Measurements from ENCODE around the gene FBLN1. TPM values are rescaled to one million over a fixed set of nuclear protein-coding genes. Genes with fewer than 3 reads are reported as not detected.
"Not testable (repeated sequence)": the region's sequence is repeated elsewhere in the genome, so short reads cannot be mapped to it uniquely, and the experiment has no call there.

The FBLN1 gene
- total RNA-seq, 1 experiment from 2014 or later: 37.6 TPM

DNA sequence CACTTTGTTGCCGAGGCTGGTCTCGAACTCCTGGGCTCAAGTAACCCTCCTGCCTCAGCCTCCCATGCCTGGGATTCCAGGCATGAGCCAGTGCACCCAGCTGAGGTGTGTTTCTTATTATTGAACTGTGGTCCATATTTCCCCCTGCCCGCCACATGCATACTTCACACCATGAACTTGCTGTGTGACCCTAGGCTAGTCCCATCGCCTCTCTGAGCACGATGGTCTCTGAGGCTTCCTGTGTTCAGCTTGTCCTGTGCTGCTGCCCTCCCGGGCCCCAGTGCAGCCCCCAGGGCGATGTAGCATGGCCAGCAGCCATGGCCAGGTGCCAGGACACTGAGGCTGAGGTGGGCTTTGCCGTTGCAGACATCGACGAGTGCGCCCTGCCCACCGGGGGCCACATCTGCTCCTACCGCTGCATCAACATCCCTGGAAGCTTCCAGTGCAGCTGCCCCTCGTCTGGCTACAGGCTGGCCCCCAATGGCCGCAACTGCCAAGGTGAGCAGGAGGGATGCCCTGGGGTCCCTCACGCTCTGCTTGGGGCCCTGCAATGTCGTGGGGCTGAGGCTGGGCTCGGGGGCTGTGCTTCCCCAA lies 45.7 kb downstream of the FBLN1 start:
- DNase-seq (ENCODE audit: low read depth): no peak

DNA sequence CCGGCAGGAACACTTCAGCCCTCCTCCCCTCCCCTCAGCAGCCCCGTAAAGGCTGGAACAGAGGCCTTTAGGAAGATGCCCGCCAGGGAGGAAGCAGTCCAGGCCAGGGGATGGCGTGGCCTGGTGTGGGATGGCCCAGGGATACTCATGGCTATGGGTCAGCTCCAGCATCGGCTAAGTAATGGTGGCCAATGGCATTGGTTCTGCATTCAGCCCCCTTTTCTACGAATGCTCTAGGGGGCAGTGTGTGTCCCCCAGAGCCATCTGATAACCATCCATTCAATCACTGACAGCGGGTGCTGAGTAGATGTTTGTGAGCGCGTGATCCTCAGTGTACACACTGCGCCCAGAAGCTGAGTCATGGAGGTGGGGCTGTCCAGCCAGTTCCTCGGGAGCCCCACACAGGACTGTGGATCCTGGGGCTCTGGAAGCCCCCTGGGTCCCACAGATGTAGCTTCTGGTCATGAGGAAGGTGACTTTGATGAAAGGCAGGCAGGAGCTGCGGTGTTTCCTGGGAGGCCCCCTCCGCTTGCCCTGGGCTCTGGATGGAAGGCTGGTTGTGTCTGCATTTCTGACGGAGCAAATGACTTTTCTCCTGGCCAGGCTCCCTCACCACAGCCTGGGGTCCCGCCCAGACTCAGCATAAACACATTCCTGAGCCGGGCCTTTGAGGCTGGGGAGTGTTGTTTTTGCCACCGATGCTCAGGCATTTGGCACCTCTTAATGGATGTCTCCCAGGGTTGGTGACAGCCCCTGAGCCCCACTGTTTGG lies 46.5 kb downstream of the FBLN1 start:
- peak; percentile 48 for DNase-seq (ENCODE audit: low read depth)

DNA sequence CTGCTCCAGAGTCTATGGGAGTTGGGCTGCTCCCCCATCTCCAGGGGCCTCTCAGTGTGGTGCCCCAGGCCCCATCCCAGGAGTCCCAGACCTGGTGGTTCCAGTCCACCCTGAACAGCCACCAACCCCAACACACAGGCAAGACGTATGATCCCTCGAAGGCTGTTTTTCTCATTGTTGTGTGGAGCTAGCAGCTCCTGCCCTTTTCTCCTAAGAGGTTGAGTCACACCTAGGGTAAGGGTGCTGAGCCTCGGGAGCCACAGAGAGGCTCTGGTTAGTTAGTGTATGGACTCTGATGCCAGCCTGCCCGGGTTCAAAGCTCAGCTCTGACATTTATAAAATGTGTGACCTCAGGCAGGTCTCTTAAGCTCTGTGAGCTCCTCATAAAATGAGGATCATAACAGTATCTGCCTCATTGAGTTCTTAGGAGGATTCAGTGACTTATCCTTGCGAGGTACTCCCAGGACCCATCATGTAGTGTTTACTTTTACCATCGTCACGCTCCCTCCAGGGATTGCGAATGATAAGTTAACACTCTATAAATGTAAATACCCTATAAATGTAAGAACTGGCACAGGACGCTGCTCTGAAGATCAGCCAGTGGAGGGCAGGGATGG lies 47.2 kb downstream of the FBLN1 start:
- DNase-seq (ENCODE audit: low read depth): no peak

DNA sequence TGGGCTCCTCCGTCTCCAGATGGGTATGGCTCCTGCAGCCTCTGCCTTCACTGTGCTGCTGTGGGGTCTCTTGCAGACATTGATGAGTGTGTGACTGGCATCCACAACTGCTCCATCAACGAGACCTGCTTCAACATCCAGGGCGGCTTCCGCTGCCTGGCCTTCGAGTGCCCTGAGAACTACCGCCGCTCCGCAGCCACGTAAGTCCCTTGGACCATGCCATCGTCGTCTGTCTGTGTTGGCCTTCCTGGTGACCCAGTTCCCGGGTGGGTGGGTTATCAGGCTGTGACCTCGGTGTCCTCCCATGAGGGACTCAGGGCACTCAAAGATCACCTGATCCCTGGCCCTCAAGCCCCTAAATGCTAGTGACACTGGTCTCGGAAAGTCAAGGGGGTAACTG lies 47.7 kb downstream of the FBLN1 start:
- DNase-seq (ENCODE audit: low read depth): no peak

DNA sequence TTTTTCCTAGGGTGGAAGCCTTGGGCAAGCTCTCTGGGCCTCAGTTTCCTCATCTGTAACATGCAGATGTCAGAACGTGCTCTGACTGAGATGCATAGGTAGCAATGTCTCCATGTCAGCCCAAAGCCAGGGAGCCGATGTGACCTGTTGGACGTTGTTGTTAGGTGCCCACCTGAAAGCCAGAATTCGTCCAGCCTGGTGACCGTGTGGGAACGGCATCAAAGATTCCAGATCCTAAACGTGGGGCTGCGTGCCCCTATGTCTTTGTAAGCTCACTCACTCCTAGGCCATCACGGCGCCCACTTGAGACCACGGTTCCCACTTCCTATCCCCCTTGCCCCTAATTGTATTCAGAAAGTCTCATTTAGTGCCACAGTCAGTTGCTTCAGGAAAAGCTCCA lies 48.2 kb downstream of the FBLN1 start:
- no peak for DNase-seq (ENCODE audit: low read depth)

DNA sequence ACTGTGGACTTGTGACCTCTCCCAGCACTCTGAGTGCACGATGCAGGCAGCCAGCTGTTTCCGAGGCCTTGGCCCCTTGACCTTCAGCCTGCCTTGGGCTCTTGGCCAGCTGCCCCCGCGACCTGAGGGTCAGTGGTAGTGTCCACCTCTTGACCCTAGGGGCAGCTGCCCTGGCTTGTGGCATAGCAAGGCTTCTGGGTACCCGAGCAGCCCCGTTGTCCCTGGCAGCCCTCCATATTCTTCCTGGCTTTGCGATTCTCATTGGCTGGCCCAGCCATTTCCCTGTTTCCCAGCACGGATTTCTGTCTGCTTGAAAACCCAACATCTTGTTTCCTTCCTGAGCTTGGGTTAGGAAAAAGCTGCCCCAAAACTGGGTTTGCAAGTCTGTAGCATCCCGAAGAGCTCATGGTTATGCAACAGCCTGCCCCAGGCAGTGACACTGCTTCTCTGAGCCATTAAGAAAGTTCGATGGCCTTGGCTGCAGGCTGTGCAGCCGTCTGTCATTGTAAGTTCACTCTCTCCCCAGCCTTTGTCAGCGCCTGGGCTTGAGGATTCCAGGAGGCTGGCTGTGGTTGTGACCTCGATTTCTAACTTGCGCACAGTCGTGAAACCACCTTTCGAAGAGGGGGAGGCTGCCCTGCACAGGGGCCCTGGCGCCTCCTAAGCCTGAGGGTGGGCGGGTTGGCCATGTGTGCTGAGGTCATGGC lies 48.8 kb downstream of the FBLN1 start:
- DNase-seq (ENCODE audit: low read depth): no peak

DNA sequence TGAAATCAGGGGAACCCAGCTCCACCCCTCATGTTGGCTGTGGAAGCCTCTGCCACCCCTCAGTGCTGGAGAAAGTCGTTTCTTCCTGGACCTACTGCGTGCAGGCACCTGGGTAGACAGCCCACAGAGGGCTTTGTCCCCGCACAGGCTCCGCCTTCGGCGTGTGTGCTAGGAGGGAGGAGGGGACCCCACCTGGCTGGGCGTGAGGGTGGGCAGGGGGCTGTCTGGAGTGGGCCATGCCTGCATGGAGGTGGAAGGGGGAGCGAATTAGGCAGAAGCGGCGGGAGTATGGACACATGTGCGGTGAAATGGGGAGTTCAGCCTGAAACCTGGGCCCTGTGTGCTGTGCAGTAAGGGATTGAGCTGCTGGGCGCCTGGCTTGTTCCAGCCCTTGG lies 49.3 kb downstream of the FBLN1 start:
- DNase-seq (ENCODE audit: low read depth): no peak

DNA sequence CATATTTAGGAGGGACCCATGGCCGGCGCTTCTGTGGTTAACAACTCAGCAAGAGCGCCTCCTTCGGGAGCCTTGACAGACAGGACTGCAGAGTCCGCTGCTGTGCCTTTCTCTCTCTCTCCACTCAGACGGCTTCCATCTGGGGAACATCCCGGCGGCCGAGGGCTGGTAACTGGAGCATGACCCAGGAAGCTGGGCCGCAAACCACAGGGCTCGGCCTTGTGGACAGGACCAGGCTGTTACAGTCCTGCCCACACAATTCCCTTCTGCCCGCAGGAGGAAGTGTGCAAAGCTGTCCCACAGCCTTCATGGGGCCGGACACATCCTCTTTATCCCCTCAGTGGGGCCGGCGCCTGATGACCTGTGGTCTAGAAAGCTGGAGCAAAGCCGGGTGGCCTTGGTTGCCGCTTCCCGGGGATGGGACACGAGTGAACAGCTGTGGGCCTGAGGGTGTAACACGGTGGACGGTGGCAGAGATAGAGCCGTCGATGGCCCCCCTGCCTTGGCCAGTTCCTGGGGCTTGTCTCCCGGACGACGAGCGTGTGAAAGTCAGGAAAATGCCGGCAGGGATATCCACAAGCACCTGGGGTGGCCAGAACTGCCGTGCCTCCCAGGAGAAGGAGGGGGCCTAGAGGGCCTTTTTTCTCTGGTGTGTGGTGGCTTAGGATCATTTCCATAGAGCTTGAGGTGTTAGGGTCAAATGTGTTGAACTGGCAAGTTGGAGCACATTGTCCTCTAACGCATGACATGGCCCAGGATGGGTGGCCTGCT lies 50.1 kb downstream of the FBLN1 start:
- peak; percentile 96 for DNase-seq (ENCODE audit: low read depth)

DNA sequence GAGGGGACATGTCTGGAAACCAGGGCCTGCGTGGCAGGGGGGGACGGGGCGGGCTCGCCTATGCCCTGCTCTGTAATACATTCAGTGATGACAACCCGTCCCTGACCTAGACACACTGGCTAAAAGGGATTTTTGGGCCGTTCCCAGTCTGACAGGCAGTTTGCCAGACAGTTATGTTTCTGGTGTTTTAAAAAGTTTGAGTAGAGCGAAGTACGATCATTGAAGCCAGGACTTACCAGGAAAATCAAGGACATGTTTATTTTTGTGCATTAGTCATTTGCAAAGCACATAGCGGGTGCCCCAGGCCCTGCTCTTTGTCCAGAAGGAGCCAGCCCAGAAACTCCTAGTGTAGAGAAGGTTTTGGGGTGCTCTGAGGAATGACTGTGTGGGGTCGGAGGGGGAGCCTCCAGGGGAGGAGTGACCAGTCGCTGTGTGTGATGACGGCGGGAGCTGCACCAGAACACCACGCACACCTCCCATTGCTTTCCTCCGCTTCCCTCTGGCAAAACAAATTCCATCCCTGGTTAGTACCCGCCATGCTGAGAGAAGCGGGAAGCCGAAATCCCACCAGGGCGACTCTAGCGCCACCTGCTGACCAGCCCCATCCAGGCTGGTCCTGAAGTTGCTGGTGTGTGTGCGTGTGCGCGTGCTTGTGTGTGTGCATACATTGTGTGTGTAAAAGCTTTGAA lies 50.8 kb downstream of the FBLN1 start:
- DNase-seq (ENCODE audit: low read depth): peak; percentile 73

DNA sequence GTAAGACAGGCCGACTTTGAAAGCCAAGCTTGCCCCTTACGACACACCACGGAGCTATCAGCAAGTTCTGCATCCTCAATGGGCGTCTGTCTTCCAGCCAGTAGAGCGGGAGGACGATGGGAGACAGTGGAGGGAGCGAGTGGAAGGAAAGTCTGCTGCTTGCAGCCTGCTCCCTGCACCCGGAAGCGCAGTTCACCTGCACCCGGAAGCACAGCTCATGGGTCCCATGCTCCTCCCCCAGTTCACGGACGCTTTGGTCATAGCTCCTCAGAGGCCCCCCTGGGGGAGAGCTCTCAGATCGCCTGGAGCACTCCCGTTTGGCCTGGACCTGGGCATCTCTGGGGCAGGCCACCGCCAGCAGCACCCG lies 51.3 kb downstream of the FBLN1 start:
- DNase-seq (ENCODE audit: low read depth): no peak

DNA sequence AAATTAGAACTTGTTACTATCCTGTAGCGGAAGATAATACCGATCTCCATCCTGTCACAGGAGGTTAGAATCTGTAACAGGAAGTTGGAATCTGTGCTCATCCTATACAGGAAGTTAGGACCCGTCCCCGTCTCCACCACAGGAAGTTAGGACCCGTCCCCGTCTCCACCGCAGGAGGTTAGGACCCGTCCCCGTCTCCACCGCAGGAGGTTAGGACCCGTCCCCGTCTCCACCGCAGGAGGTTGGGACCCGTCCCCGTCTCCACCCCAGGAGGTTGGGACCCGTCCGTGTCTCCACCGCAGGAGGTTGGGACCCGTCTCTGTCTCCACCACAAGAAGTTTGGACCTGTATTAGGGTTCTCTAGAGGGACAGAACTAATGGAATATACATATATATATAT lies 52.2 kb downstream of the FBLN1 start:
- no peak for DNase-seq (ENCODE audit: low read depth)

DNA sequence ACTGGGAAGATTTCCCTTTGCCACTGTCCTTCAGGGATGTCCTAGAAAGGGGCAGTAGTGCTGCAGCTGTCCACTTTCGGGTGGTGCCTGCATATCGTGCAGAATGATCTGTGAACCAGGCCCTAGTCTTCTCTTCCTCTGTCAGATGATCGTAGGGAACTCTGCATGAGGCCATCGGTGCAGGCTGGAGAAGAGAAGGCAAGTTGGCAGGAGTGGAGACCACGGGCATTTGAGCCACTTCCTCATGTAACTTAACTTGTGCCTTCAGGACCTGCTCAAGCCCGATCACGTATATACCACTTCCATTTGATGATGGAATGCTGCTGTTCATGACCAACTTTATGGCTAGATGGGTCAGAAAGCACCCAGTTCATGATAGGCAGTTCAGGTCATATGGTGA lies 55.2 kb downstream of the FBLN1 start:
- not testable (repeated sequence) for DNase-seq (ENCODE audit: low read depth)

DNA sequence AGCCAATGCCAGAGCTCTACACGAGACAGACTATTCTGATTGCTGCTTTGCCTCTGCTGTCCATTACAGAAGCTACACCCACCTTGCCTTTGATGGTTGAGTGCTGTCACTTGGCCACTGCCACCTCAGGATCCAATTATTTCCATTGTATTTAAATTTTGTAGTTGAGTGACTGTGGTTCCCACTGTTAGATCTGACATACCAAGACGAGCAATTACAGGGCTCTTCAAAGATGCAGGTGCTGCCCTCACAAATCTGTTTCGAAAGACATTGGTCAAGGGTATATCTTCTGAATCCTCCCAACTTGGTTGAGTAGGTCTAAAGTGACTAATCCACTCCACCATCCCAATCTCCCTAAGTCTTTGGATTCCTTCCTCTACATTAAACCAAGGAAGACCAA lies 57.4 kb downstream of the FBLN1 start:
- DNase-seq (ENCODE audit: low read depth): not testable (repeated sequence)

DNA sequence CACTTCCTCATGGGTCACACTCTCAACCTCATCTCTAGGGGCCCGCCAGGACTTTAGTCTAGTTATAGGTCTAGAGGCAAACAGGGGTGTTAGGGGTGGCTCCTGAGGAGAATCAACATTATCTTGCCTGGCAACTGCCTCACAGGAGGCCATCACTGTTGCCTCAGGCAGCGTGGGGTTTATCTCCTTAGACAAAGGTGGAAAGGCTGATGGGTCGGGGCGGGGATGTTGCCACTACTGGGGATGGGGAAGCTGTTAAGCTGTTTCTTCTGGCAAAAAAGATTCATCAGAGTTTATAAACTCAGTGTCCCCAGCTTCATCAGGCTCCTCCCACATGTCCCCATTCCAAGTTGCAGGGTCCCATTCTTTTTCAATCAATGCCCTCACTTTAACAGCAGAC lies 58.1 kb downstream of the FBLN1 start:
- not testable (repeated sequence) for DNase-seq (ENCODE audit: low read depth)

DNA sequence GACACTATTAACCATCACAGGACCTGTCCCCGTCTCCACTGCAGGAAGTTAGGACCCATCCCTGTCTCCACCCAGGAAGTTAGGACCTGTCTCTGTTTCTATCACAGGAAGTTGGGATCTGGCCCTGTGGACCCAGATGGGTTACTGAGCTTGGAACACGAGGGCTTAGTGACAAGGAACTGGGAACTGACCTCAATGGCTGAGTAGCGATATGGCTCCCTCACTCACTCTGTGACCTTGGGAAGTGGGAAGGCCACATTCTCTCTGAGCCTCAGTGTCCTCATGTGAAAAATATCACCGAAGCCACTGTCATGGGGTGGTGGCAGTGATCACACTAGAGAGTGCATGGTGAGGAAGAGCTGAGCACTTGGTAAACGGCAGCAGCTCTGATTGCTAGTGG lies 59.4 kb downstream of the FBLN1 start:
- no peak for DNase-seq (ENCODE audit: low read depth)

DNA sequence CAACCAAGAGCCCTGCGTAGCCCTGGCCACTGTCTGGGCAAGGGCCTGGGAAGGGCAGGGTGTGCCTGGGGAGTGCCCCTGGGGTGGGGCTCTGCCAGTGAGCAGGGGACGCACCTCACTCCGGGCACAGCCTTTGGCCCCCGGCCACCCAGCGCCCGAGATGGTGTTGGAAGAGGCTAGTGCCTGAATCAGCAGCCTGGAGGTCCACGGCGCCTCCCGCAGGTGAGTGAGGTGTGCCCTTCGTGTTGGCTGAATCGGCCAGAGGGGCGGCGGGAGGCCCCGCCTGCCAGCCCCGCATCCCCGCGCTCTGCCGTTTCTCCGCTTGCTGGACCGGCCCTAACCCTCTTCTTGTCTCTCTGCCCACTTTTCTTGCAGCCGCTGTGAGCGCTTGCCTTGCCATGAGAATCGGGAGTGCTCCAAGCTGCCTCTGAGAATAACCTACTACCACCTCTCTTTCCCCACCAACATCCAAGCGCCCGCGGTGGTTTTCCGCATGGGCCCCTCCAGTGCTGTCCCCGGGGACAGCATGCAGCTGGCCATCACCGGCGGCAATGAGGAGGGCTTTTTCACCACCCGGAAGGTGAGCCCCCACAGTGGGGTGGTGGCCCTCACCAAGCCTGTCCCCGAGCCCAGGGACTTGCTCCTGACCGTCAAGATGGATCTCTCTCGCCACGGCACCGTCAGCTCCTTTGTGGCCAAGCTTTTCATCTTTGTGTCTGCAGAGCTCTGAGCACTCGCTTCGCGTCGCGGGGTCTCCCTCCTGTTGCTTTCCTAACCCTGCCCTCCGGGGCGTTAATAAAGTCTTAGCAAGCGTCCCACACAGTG lies 60.1 kb downstream of the FBLN1 start:
- DNase-seq (ENCODE audit: low read depth): no peak

DNA sequence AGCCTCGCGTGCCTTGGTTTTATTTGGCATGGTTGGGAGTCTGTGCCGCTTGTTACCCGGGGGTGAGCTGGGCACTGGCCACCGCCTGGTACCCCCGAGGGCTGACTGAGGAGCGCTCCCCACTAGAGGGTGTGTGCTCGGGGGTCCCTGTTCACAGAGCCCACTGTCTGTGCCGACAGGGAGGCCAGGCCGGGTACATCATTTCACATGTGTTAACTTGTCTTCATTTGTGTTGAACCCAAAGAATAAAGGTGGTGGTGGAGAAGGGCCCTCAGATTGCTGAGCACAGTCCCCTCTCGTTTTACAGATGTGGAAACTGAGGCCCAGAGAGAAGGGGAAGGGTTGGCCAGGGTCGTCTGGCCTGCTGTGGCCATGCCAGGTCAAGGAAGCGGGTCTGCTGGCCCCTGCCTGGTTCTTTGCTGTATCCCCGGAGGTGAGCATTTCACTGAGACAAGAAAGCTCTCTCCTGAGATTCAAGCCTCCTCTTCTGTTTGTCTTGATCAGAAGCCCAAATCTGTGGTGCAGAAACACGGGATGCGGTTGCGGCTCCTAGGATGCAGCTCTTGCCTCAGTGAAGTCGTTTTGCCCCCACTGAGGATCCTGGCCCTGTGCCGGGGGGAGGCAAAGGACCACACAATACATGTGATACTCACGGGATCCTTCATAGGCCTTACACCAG lies 60.8 kb downstream of the FBLN1 start:
- no peak for DNase-seq (ENCODE audit: low read depth)

DNA sequence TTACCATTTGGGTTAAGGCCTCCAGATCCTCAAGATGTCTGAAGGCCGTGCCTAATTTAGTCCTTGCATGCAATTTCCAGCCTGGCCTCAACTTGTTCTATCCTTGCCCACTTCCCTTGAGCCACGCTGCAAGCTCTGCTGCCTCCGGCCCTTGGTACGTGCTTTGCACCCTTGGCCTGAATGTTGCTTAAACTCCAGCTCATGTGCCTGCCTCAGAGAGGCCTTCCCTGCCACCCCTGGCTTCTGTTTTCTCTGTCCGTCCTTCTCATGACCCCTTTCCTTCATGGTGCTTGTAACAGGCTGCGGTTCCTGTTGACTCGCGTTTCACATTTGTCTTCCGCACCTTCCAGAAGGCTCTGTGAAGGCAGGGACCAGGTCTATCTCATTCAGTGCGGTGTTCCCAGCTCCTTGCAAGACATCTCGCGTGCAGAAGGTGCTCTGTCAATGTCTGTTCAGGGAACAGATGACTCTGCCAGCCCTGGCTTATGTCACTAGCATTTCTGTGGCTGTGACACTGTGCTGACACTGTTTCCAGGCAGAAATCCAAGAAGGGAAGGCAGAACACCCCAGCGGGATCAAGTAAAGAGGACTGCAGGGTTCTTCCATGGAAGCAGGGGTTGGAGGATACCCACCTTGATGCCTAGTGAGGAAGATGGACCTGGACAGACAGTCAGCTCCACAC lies 61.8 kb downstream of the FBLN1 start:
- DNase-seq (ENCODE audit: low read depth): no peak

DNA sequence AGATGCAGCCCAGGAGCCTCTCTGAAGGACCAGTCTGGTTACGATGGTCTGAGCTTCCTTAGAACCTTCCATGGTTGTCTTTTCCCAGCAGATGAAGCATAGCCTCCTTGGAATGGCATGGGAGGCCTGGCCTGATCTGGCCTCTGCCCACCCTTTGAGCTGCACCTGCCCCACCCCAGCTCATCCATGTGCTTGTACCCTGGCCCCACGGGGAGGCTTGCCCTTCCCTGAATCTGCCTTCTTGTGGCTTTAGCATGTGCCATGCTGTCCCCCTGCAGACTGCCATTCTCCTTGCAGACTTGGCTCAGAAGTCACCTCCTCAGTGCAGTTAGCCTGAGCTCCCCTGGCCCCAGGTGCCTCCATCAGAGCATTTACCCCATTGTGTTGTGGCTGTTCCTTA lies 62.5 kb downstream of the FBLN1 start:
- DNase-seq (ENCODE audit: low read depth): no peak
